ENCODE results near the gene IQSEC1. TPM values are rescaled to one million over a fixed set of nuclear protein-coding genes. Genes with fewer than 3 reads are reported as not detected.

Gene IQSEC1
- total RNA-seq, 1 experiment from 2014 or later = 28.1 TPM

DNA sequence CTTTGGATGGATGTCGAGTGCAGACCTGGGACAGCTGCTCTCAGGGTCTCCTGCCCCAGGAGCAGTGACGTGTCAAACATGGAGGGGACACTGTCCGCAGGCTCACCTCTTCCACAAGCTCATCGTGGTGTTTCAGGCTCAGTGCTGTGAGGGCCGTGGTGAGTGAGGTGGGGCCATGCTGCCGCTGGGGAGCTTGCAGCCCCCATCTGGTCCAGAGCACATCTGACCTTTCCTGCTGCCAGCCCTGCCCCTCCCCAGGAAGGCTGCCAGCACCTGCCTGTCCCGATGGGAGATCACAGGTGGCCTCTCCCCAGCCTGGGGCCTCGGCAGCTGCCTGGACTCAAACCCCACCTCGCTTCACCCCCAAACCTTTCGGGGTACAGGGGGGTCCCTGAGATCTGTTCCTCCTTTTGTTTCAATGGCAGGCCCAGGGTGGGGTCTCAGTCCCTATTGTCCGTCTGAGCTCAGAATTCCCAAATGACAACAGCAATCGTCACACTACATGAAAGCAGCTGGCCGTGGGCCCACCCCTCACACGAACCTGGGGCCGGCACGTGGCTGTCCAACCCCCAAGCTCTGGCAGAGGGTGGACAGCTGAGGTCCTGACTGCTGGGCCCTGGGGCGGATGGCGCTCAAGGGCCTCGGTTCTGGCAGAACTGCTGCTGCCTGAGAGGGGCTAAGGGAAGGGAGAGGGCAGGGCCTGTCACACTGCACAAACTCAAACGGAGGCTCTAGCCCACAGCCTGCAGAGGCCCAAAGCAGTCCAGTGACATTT is 166.9 kb downstream of the IQSEC1 start (continued):
- TF ChIP-seq, protein P1, sequence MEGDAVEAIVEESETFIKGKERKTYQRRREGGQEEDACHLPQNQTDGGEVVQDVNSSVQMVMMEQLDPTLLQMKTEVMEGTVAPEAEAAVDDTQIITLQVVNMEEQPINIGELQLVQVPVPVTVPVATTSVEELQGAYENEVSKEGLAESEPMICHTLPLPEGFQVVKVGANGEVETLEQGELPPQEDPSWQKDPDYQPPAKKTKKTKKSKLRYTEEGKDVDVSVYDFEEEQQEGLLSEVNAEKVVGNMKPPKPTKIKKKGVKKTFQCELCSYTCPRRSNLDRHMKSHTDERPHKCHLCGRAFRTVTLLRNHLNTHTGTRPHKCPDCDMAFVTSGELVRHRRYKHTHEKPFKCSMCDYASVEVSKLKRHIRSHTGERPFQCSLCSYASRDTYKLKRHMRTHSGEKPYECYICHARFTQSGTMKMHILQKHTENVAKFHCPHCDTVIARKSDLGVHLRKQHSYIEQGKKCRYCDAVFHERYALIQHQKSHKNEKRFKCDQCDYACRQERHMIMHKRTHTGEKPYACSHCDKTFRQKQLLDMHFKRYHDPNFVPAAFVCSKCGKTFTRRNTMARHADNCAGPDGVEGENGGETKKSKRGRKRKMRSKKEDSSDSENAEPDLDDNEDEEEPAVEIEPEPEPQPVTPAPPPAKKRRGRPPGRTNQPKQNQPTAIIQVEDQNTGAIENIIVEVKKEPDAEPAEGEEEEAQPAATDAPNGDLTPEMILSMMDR (IDR thresholded peaks at IDR 0.05 in 2 of 3, conservative IDR thresholded peaks at IDR 0.05 in 1 of 3; ENCODE audit: borderline replicate concordance in 1 of 3, insufficient read depth in 1 of 3, low read depth in 2 of 3, low read length in 2 of 3) = no peak
- TF ChIP-seq EZH2phosphoT487 (IDR thresholded peaks at IDR 0.05; ENCODE audit: borderline replicate concordance) = no peak
- TF ChIP-seq, protein P2, sequence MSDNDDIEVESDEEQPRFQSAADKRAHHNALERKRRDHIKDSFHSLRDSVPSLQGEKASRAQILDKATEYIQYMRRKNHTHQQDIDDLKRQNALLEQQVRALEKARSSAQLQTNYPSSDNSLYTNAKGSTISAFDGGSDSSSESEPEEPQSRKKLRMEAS (IDR thresholded peaks at IDR 0.05) = no peak

DNA sequence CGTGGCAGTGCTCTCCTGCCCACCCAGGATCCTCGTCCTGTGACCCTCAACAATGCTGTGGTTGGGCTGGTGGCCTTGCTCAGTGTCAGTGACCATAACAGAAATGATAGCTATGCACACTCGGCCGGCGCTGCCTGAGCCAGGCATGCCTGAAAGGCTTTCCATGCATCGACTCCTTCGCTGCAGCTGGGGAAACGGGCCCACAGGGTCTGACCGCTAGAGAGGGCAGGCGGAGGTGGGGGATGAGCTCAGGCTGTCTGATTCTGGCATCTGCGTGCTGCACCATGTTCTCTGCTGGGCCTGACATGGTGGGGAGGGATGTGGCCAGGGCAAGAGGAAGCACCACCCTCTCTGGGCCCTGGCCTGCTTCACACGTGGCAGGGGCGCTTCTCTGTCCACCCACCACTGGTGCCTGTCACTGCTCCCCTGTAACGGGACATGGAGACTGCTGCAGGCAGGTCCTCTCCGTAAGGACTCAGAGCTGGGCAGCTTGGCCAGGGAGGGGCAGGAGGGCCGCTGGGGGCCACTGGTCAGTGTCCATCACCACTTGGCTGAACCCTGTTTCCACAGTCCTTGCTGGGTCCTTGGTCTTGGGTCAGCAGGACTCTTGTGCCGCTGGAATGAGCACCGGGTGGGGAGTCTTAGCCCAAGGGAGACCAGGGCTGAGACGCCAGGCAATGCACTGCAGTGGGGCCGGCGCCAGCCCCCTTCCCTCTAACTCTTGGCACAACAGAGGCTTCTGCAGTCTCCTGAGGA is 167.7 kb downstream of the IQSEC1 start:
- Histone ChIP-seq H3K36me3 (ENCODE audit: control insufficient read depth in 1 of 2, insufficient read depth in 2 of 2, low read length in 2 of 2) (peaks cover 0 to 13% of the 10 kb centered on the region in 2 experiments; a peak in 2 of 4 replicates), H3K27ac (ENCODE audit: low read depth, low read length) (no peak overlapping the region), H3K27me3 (ENCODE audit: insufficient read depth, low read length) (no peaks in the 10 kb centered on the region), H3K4me3 (replicated peaks in 1 of 2; ENCODE audit: low read depth in 1 of 2, low read length in 2 of 2) (no peak overlapping the region), H3K9ac (ENCODE audit: low read length) (no peak overlapping the region), H3K4me2 (ENCODE audit: low read length) (no peak overlapping the region), H4K20me1 (ENCODE audit: insufficient read depth) (no peaks in the 10 kb centered on the region), H3K79me2 (ENCODE audit: insufficient read depth, low read length) (no peaks in the 10 kb centered on the region), H3K9me2 (ENCODE audit: insufficient read depth) (no peaks in the 10 kb centered on the region), H2AFZ (ENCODE audit: low read depth, low read length, poor library complexity, severe bottlenecking) (no peak overlapping the region), H3K9me3 (ENCODE audit: control insufficient read depth in 1 of 2, insufficient read depth in 1 of 2, low read depth in 1 of 2, low read length in 2 of 2) (no peaks in the 10 kb centered on the region), H3K4me1 (ENCODE audit: control insufficient read depth in 1 of 2, insufficient read depth in 2 of 2, low read length in 2 of 2) (no peaks in the 10 kb centered on the region)
- no peak for DNase-seq (ENCODE audit: low read depth, low spot score)
- ChIA-PET RAD21 (ENCODE audit: low non-redundant PET in 1 of 2, low total read pairs in 2 of 2, uncharacterized antibody in 2 of 2, unreplicated experiment in 2 of 2) (no interaction called here), POLR2A (no interaction called here), CTCF (no interaction called here)
- no TSS peak for BruUV-seq (replicated peaks)
- no peak for ATAC-seq
- intact Hi-C loops (cut with micrococcal nuclease) = no loop called here
- TF ChIP-seq EGR1 (IDR thresholded peaks at IDR 0.05; ENCODE audit: low read depth) (no peak), ELF1 (IDR thresholded peaks at IDR 0.05; ENCODE audit: borderline replicate concordance, low read depth) (no peak), FOSL1 (IDR thresholded peaks at IDR 0.05; ENCODE audit: low read depth) (no peak), YY1 (IDR thresholded peaks at IDR 0.05; ENCODE audit: extremely low read depth, insufficient replicate concordance, low read depth, low read length) (no peak), EZH2 (IDR thresholded peaks at IDR 0.05) (no peak)
